KMS-11 (cell line): ENCODE measurements around the gene IQSEC1.

Experiments used
- H2AFZ ChIP-seq: fragments of 200-600 bp; sonication (generic); 2 replicates; pipeline ENCODE4 v1.6.1; 2016; ENCODE audit warnings: antibody characterized with exemption, mixed run types, low read depth
- H3K27ac ChIP-seq: fragments of 200-600 bp; sonication (generic); 2 replicates; pipeline ENCODE4 v1.6.1; 2016; ENCODE audit warnings: mild to moderate bottlenecking, mixed run types
- H3K27me3 ChIP-seq: fragments of 200-600 bp; sonication (generic); 2 replicates; pipeline ENCODE4 v1.6.1; 2017; ENCODE audit warnings: mild to moderate bottlenecking, low read depth, mixed run types, moderate library complexity; ENCODE audit not compliant: insufficient read depth
- H3K36me3 ChIP-seq: fragments of 200-600 bp; sonication (generic); 2 replicates; pipeline ENCODE4 v1.6.1; 2017; ENCODE audit warnings: mild to moderate bottlenecking, mixed run types; ENCODE audit not compliant: insufficient read depth
- H3K4me1 ChIP-seq: fragments of 200-600 bp; sonication (generic); 2 replicates; pipeline ENCODE4 v1.6.1; 2016; ENCODE audit warnings: mild to moderate bottlenecking, low read depth, mixed run types; ENCODE audit not compliant: poor library complexity, severe bottlenecking
- H3K4me2 ChIP-seq: fragments of 200-600 bp; sonication (generic); 2 replicates; pipeline ENCODE4 v1.7.0; 2016; ENCODE audit warnings: mild to moderate bottlenecking, mixed run types
- H3K4me3 ChIP-seq: fragments of 200-600 bp; sonication (generic); IDR thresholded peaks from 2 replicates; pipeline ENCODE4 v1.6.1; 2017; ENCODE audit warnings: low read depth, low read length, mixed read lengths; ENCODE audit not compliant: insufficient read depth
- H3K79me2 ChIP-seq: fragments of 200-600 bp; sonication (generic); 2 replicates; pipeline ENCODE4 v1.6.1; 2016; ENCODE audit warnings: low read depth, mixed run types; ENCODE audit not compliant: insufficient read depth
- H3K9ac ChIP-seq: fragments of 200-600 bp; sonication (generic); 2 replicates; pipeline ENCODE4 v1.6.1; 2016; ENCODE audit warnings: mild to moderate bottlenecking, mixed run types
- H4K20me1 ChIP-seq: fragments of 200-600 bp; sonication (generic); 2 replicates; pipeline ENCODE4 v1.6.1; 2016; ENCODE audit warnings: mild to moderate bottlenecking, mixed run types; ENCODE audit not compliant: insufficient read depth
- CTCF ChIP-seq: fragments of 200-600 bp; sonication (generic); conservative IDR thresholded peaks from 2 replicates; pipeline ENCODE4 v1.6.1; 2017; ENCODE audit warnings: low read depth, mild to moderate bottlenecking, antibody characterized with exemption, low read length, moderate library complexity, mixed read lengths

The IQSEC1 gene

GRCh38 chr3:13026534-13026933 lies 46.7 kb downstream of the IQSEC1 start:
- no peaks in the 10 kb centered on the region for H3K27me3 ChIP-seq
- no peak for TF ChIP-seq CTCF
- H3K79me2 ChIP-seq: no peaks in the 10 kb centered on the region
- no peaks in the 10 kb centered on the region for H3K36me3 ChIP-seq
- no peak overlapping the region for H3K4me2 ChIP-seq
- no peaks in the 10 kb centered on the region for H3K4me1 ChIP-seq
- H3K27ac ChIP-seq: no peak overlapping the region
- no peak overlapping the region for H3K9ac ChIP-seq
- no peak overlapping the region for H2AFZ ChIP-seq
- H4K20me1 ChIP-seq: no peaks in the 10 kb centered on the region
- no peak overlapping the region for H3K4me3 ChIP-seq

GRCh38 chr3:13025778-13026518 lies 47.3 kb downstream of the IQSEC1 start:
- Histone ChIP-seq H3K36me3 (no peaks in the 10 kb centered on the region), H3K9ac (no peak overlapping the region), H3K4me3 (no peak overlapping the region), H3K27ac (no peak overlapping the region), H3K4me1 (peaks cover under 1% of the 10 kb centered on the region), H4K20me1 (no peaks in the 10 kb centered on the region), H3K4me2 (no peak overlapping the region), H3K27me3 (no peaks in the 10 kb centered on the region), H2AFZ (no peak overlapping the region), H3K79me2 (no peaks in the 10 kb centered on the region)
- no peak for TF ChIP-seq CTCF

DNA sequence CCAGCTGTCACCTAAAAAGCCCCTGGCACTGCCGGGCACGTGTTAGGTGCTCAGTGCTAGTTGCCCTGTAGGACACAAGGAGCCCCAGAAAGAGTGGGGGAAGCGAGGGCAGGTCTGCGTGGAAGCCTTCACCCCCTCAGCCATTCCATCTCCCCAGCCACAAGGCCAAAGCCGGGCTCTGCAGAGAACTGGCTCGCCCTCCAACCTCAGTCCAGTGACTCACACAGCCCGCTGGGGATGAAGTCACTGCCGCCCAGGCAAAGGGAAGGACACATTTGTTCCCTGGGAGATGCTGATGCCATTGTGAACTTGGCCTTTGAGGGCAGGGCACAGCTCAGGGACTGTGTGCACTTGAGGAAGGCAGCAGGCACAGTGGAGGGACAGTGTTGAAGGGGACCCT lies 48.1 kb downstream of the IQSEC1 start:
- Histone ChIP-seq H4K20me1 (no peaks in the 10 kb centered on the region), H3K9ac (no peak overlapping the region), H2AFZ (no peak overlapping the region), H3K79me2 (no peaks in the 10 kb centered on the region), H3K4me2 (no peak overlapping the region), H3K4me3 (no peak overlapping the region), H3K4me1 (peaks cover 9% of the 10 kb centered on the region), H3K36me3 (no peaks in the 10 kb centered on the region), H3K27me3 (no peaks in the 10 kb centered on the region), H3K27ac (no peak overlapping the region)
- no peak for TF ChIP-seq CTCF

DNA sequence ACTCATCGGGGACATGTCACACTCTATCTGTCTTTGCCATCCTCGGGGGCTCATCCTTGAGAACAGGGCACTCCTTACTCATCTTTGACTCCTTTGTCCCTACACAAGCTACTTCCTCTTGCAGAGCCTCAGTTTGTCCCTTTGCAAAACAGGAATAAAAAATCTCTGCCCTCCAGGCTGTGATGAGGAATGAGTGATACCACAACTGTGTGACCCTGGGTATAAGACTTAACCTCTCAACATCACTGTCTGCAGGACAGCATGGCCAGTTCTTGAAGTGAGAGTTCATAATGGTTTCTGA lies 48.5 kb downstream of the IQSEC1 start:
- no peak for TF ChIP-seq CTCF
- Histone ChIP-seq H2AFZ (no peak overlapping the region), H3K4me1 (peaks cover 13% of the 10 kb centered on the region), H3K79me2 (no peaks in the 10 kb centered on the region), H3K27ac (no peak overlapping the region), H3K4me2 (no peak overlapping the region), H3K36me3 (no peaks in the 10 kb centered on the region), H4K20me1 (no peaks in the 10 kb centered on the region), H3K27me3 (no peaks in the 10 kb centered on the region), H3K4me3 (no peak overlapping the region), H3K9ac (no peak overlapping the region)
